Neuronal stem cell (in vitro differentiated cells): ENCODE results near the gene APPBP2.

Source experiments
- DNase-seq: peaks from one replicate; pipeline ENCODE4 v3.0.0-alpha.2; 2013; ENCODE audit warnings: low spot score
- H2AFZ ChIP-seq: one replicate; pipeline ENCODE4 v1.6.1; 2013; ENCODE audit warnings: mild to moderate bottlenecking, low read length, inconsistent platforms
- H2AK5ac ChIP-seq: 2 replicates; pipeline ENCODE4 v1.6.1; 2013; ENCODE audit warnings: low read depth, mild to moderate bottlenecking, inconsistent platforms, low read length, moderate library complexity, mixed read lengths
- H2BK120ac ChIP-seq: 2 replicates; pipeline ENCODE4 v1.6.1; 2013; ENCODE audit warnings: low read depth, mild to moderate bottlenecking, inconsistent platforms, low read length, moderate library complexity, mixed read lengths
- H2BK12ac ChIP-seq: one replicate; pipeline ENCODE4 v1.6.1; 2013; ENCODE audit warnings: low read length, inconsistent platforms
- H2BK15ac ChIP-seq: 2 replicates; pipeline ENCODE4 v1.6.1; 2013; ENCODE audit warnings: mild to moderate bottlenecking, low read length, inconsistent platforms, mixed read lengths
- H2BK5ac ChIP-seq: one replicate; pipeline ENCODE4 v1.6.1; 2013; ENCODE audit warnings: inconsistent platforms, mild to moderate bottlenecking, low read length, moderate library complexity
- H3K14ac ChIP-seq: one replicate; pipeline ENCODE4 v1.6.1; 2013; ENCODE audit warnings: low read length, inconsistent platforms
- H3K18ac ChIP-seq: 2 replicates; pipeline ENCODE4 v1.6.1; 2013; ENCODE audit warnings: low read length, inconsistent platforms
- H3K23ac ChIP-seq: 2 replicates; pipeline ENCODE4 v1.6.1; 2013; ENCODE audit warnings: low read depth, mild to moderate bottlenecking, mixed read lengths, low read length, inconsistent platforms; ENCODE audit not compliant: poor library complexity
- H3K27ac ChIP-seq: replicated peaks from 3 replicates; pipeline ENCODE4 v1.5.1; 2013; ENCODE audit warnings: low read length, inconsistent platforms
- H3K27me3 ChIP-seq, 3 experiments: 2 replicates each; pipeline ENCODE4 v1.6.1; 2013; ENCODE audit warnings: low read length in 3 of 3, mild to moderate bottlenecking in 2 of 3, inconsistent platforms in 1 of 3, low read depth in 1 of 3, mixed read lengths in 1 of 3, moderate library complexity in 1 of 3; ENCODE audit not compliant: control insufficient read depth in 3 of 3, insufficient read depth in 3 of 3
- H3K36me3 ChIP-seq, 2 donors: replicated peaks in 1 of 2; 2 replicates each; pipeline ENCODE4 v1.6.1; 2013; ENCODE audit warnings: low read length in 2 of 2; ENCODE audit not compliant: control insufficient read depth in 2 of 2, insufficient read depth in 2 of 2
- H3K4ac ChIP-seq: 2 replicates; pipeline ENCODE4 v1.6.1; 2013; ENCODE audit warnings: inconsistent platforms, mild to moderate bottlenecking, low read length, moderate library complexity
- H3K4me1 ChIP-seq, 2 donors: 1 replicate in 1 of 2; 2 replicates in 1 of 2; pipeline ENCODE4 v1.6.1; 2013; ENCODE audit warnings: low read length in 2 of 2, low read depth in 1 of 2; ENCODE audit not compliant: control insufficient read depth in 2 of 2, insufficient read depth in 1 of 2
- H3K4me2 ChIP-seq: one replicate; pipeline ENCODE4 v1.6.1; 2013; ENCODE audit warnings: mild to moderate bottlenecking, low read length, inconsistent platforms; ENCODE audit not compliant: insufficient read depth, poor library complexity, severe bottlenecking
- H3K4me3 ChIP-seq, 2 donors: 2 replicates each; pipeline ENCODE4 v1.5.1; 2013; ENCODE audit warnings: low read length in 2 of 2, mild to moderate bottlenecking in 2 of 2, inconsistent platforms in 1 of 2, moderate library complexity in 1 of 2
- H3K79me1 ChIP-seq: one replicate; pipeline ENCODE4 v1.6.1; 2013; ENCODE audit warnings: low read depth, mild to moderate bottlenecking, inconsistent platforms, low read length, moderate library complexity
- H3K9ac ChIP-seq: one replicate; pipeline ENCODE4 v1.6.1; 2013; ENCODE audit warnings: mild to moderate bottlenecking, low read depth, low read length, inconsistent platforms; ENCODE audit not compliant: poor library complexity
- H3K9me3 ChIP-seq, 2 donors: replicated peaks in 1 of 2; 2 replicates each; pipeline versions ENCODE3 to v1.6.1; 2013; ENCODE audit warnings: low read length in 2 of 2, mild to moderate bottlenecking in 2 of 2, inconsistent platforms in 1 of 2, low read depth in 1 of 2, mixed read lengths in 1 of 2, moderate library complexity in 1 of 2; ENCODE audit not compliant: control insufficient read depth in 2 of 2, insufficient read depth in 1 of 2
- H4K8ac ChIP-seq: one replicate; pipeline ENCODE4 v1.6.1; 2013; ENCODE audit warnings: low read depth, mild to moderate bottlenecking, inconsistent platforms, low read length, moderate library complexity
- H4K91ac ChIP-seq: one replicate; pipeline ENCODE4 v1.6.1; 2013; ENCODE audit warnings: low read length, low read depth, mild to moderate bottlenecking, inconsistent platforms; ENCODE audit not compliant: poor library complexity
- WGBS, 2 donors: extraction: QIAGEN DNeasy Blood & Tissue Kit; methylation state at CpG; one replicate each; pipeline ENCODE4 v1.1.7; 2013; ENCODE audit warnings: missing lambda C conversion rate in 2 of 2, mixed read lengths in 1 of 2; ENCODE audit not compliant: insufficient read length in 2 of 2, insufficient replicate concordance in 1 of 2; ENCODE audit errors: extremely low coverage in 2 of 2; 5-methylcytosine and 5-hydroxymethylcytosine counted together

The APPBP2 gene

DNA sequence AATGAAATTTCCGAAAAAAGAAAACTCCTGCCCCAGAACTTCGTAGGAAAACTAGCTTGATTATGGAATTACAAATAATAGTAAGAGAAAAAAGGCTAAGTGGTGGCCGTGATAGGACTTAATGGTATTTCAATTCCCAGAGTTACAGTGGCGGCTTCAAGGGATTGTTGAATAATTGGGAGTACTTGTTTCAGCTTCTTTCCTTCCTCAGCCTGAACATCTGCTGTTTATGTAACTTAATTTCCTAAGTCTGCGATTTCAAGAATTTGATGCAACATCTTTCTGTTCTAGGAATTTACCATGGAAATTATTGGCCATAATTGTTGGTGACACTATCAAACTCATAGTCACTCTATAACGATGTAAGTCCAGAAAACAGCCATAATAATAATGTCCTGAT is 684 bp upstream of the APPBP2 start:
- H3K4ac ChIP-seq, result no peak overlapping the region
- no peak for DNase-seq

DNA sequence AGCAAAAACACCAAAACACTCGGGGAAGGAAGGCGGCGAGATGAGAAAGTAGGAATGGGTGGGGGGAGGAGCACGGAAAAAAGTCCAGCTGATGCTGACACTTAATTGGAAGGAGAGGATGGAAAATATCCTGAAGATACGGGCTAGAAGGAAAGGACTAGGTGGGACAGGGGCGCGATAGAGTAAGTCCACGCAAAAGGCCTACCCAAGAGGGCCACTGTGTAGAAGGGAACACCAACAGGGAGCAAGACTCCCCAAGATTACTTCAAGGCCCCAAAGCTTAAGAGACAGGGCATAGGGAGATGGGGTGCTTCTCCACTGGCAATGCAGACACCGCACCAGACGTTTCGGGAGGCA is 736 bp downstream of the APPBP2 start:
- Histone ChIP-seq H3K18ac (peak overlapping the region; percentile 97), H2AK5ac (no peak overlapping the region), H3K14ac (no peak overlapping the region), H3K9ac (peak overlapping the region; percentile 91), H3K4me3 (peak overlapping the region; percentile 95 to 99), H3K36me3 (peaks cover 0 to 29% of the 10 kb centered on the region in 2 donors), H2BK120ac (no peak overlapping the region), H3K9me3 (peaks cover under 1 to 15% of the 10 kb centered on the region in 2 donors), H2AFZ (peak overlapping the region; percentile 99), H2BK5ac (peak overlapping the region; percentile 62), H4K8ac (no peak overlapping the region), H3K4me2 (peak overlapping the region; percentile 82), H2BK12ac (no peak overlapping the region), H4K91ac (no peak overlapping the region), H3K4me1 (peaks cover 0 to 5% of the 10 kb centered on the region in 2 donors), H3K4ac (no peak overlapping the region), H3K27ac (peak overlapping the region; percentile 97), H2BK15ac (no peak overlapping the region), H3K79me1 (peaks cover 6% of the 10 kb centered on the region), H3K23ac (no peak overlapping the region), H3K27me3 (no peaks in the 10 kb centered on the region)
- no CpG with 5 or more reads among the region's 11 CpGs for WGBS, 2 donors
- no peak for DNase-seq

More for the DNA sequence above, 684 bp upstream of the APPBP2 start:
- H3K4me2 ChIP-seq, result peak overlapping the region; percentile 38
- no peaks in the 10 kb centered on the region for H3K27me3 ChIP-seq
- no peak overlapping the region for H2BK120ac ChIP-seq
- H3K9me3 ChIP-seq, result peaks cover 2 to 16% of the 10 kb centered on the region in 2 donors
- no peak overlapping the region for H3K23ac ChIP-seq
- no peak overlapping the region for H2AK5ac ChIP-seq
- peaks cover 6% of the 10 kb centered on the region for H3K79me1 ChIP-seq
- peak overlapping the region; percentile 99 for H2AFZ ChIP-seq
- no peak overlapping the region for H3K27ac ChIP-seq
- H3K4me3 ChIP-seq, result peak overlapping the region; percentile 95 to 99
- no CpG with 5 or more reads among the region's 6 CpGs for WGBS, 2 donors
- H4K8ac ChIP-seq, result no peak overlapping the region
- H2BK12ac ChIP-seq, result no peak overlapping the region
- no peak overlapping the region for H4K91ac ChIP-seq
- no peak overlapping the region for H2BK5ac ChIP-seq
- H3K36me3 ChIP-seq, result peaks cover 0 to 17% of the 10 kb centered on the region in 2 donors
- no peak overlapping the region for H2BK15ac ChIP-seq
- no peak overlapping the region for H3K18ac ChIP-seq
- no peak overlapping the region for H3K14ac ChIP-seq
- no peak overlapping the region for H3K9ac ChIP-seq
- H3K4me1 ChIP-seq, result peaks cover 0 to 5% of the 10 kb centered on the region in 2 donors

DNA sequence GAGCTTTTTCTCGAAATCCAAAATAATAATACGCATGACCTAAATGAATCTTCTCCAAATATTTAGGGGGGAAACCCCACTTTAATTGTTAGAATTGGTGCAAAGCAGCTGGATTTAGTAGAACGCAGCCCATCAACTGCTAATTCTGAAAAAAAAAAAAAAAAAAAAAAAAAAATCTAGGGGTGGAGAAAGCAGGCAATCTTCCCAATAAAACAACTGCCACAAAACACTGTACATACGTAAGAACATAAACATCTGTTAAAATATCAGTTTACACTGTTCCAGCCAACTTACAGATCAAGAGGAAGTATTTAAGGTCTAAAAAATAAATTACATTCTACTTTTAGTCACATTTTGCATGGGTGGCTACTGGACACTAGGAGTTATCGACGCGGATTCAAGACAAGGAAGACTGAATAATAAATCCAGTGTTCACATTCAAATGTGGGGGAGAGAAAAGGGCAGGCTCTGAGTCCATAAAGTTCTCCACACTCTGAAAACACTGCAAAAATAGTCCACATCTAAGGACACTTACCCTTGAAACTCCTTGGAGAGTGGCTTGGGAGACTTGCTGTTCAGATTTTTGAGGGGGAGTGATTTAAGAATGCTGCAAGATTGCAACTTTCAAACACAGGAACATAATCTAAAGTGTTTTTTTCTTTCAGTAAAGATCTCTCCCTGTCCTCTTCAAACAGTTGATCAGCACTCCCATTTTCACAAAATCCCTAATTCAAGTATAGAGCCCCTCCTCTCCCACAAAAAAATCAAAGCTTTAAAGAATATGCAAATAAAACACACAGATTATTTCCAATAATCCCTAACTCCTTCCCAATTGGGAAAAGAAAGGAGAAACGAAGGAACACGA is 1.3 kb downstream of the APPBP2 start:
- H3K4me1 ChIP-seq, result peaks cover 0 to 5% of the 10 kb centered on the region in 2 donors
- DNase-seq, result no peak
- H3K36me3 ChIP-seq, result peaks cover 0 to 35% of the 10 kb centered on the region in 2 donors
- H3K4me2 ChIP-seq, result peak overlapping the region; percentile 82
- peak overlapping the region; percentile 99 for H2AFZ ChIP-seq
- peaks cover 0 to 11% of the 10 kb centered on the region in 2 donors for H3K9me3 ChIP-seq
- H3K23ac ChIP-seq, result no peak overlapping the region
- H3K27ac ChIP-seq, result no peak overlapping the region
- H2BK15ac ChIP-seq, result no peak overlapping the region
- no peak overlapping the region for H2BK120ac ChIP-seq
- no peak overlapping the region for H3K9ac ChIP-seq
- peak overlapping the region; percentile 95 to 99 for H3K4me3 ChIP-seq
- H3K14ac ChIP-seq, result no peak overlapping the region
- no peaks in the 10 kb centered on the region for H3K27me3 ChIP-seq
- no peak overlapping the region for H2BK12ac ChIP-seq
- no peak overlapping the region for H3K18ac ChIP-seq
- H2BK5ac ChIP-seq, result no peak overlapping the region
- no peak overlapping the region for H4K8ac ChIP-seq
- no peak overlapping the region for H2AK5ac ChIP-seq
- no peak overlapping the region for H4K91ac ChIP-seq
- WGBS, 2 donors, result no CpG with 5 or more reads among the region's 9 CpGs
- no peak overlapping the region for H3K4ac ChIP-seq
- peaks cover 6% of the 10 kb centered on the region for H3K79me1 ChIP-seq

DNA sequence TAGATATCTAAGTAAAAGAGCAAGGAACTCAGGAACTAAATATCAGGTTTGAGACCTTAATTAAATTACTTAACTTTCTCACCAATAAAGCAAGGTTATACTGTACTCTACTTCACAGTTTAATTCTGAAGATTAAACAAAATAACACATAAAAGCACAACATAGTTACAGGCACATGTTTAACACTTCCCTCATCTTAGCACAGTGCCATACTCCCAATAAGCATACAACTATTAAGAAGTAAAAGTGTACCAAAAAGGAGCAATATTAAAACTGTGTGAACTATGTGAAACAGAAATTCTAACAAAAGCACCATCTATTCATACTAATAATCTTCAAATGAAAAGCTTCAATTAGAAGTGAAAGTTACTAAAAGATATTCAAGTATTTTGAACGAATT is 2.2 kb downstream of the APPBP2 start:
- H2BK12ac ChIP-seq, result no peak overlapping the region
- no peak overlapping the region for H2BK15ac ChIP-seq
- H2BK120ac ChIP-seq, result no peak overlapping the region
- H3K14ac ChIP-seq, result no peak overlapping the region
- H4K91ac ChIP-seq, result no peak overlapping the region
- no peak overlapping the region for H3K4me2 ChIP-seq
- H3K18ac ChIP-seq, result no peak overlapping the region
- H3K27me3 ChIP-seq, result no peaks in the 10 kb centered on the region
- no peak overlapping the region for H3K4ac ChIP-seq
- H3K27ac ChIP-seq, result no peak overlapping the region
- no peak overlapping the region for H3K9ac ChIP-seq
- no peak for DNase-seq
- WGBS, 2 donors, result no CpG with 5 or more reads among the region's 1 CpG
- H3K23ac ChIP-seq, result no peak overlapping the region
- H3K9me3 ChIP-seq, result peaks cover 0 to 7% of the 10 kb centered on the region in 2 donors
- H3K36me3 ChIP-seq, result peaks cover 0 to 44% of the 10 kb centered on the region in 2 donors
- peaks cover 0 to 5% of the 10 kb centered on the region in 2 donors for H3K4me1 ChIP-seq
- H2AFZ ChIP-seq, result no peak overlapping the region
- peaks cover 6% of the 10 kb centered on the region for H3K79me1 ChIP-seq
- no peak overlapping the region for H4K8ac ChIP-seq
- H2BK5ac ChIP-seq, result no peak overlapping the region
- peak overlapping the region in 1 of 2 donors; percentile 99 for H3K4me3 ChIP-seq
- no peak overlapping the region for H2AK5ac ChIP-seq
